NCI-H526 (cell line): Measurements from ENCODE around the gene CDC14B.
"Not testable (repeated sequence)": the region's sequence is repeated elsewhere in the genome, so short reads cannot be mapped to it uniquely, and the experiment has no call there.

Source experiments
- DNase-seq, 2 experiments: peaks; one replicate each; lab custom pipeline; 2025; lab: John Stamatoyannopoulos, UW

CDC14B gene

GRCh38 chr9:96587338-96588315 is 32.0 kb downstream of the CDC14B start:
- DNase-seq: no peak

GRCh38 chr9:96585426-96585825 is 34.2 kb downstream of the CDC14B start:
- no peak for DNase-seq

- DNase-seq: not testable (repeated sequence)
These were observed 37.4 kb downstream of the CDC14B start for GRCh38 chr9:96582199-96582598.

GRCh38 chr9:96581786-96582185 is 37.9 kb downstream of the CDC14B start:
- DNase-seq: no peak

- no peak for DNase-seq
These were observed 38.3 kb downstream of the CDC14B start for GRCh38 chr9:96581301-96581700.

- DNase-seq: no peak
These were observed 44.7 kb downstream of the CDC14B start for GRCh38 chr9:96574931-96575351.

GRCh38 chr9:96574455-96574854 is 45.2 kb downstream of the CDC14B start:
- no peak for DNase-seq

- no peak for DNase-seq
These were observed 52.4 kb downstream of the CDC14B start for GRCh38 chr9:96567203-96567700.

GRCh38 chr9:96566498-96567202 is 53.0 kb downstream of the CDC14B start:
- DNase-seq: peak in 1 of 2 experiments; percentile 64

- DNase-seq: no peak
These were observed 53.8 kb downstream of the CDC14B start for GRCh38 chr9:96565671-96566497.

GRCh38 chr9:96564217-96564616 is 55.4 kb downstream of the CDC14B start:
- DNase-seq: no peak

GRCh38 chr9:96559339-96559943 is 60.2 kb downstream of the CDC14B start:
- DNase-seq: no peak

- DNase-seq: no peak
These were observed 61.7 kb downstream of the CDC14B start for GRCh38 chr9:96557921-96558320.

- DNase-seq: no peak
These were observed 62.8 kb downstream of the CDC14B start for GRCh38 chr9:96556701-96557461.

GRCh38 chr9:96555567-96556386 is 63.9 kb downstream of the CDC14B start:
- no peak for DNase-seq

- DNase-seq: no peak
These were observed 64.7 kb downstream of the CDC14B start for GRCh38 chr9:96554801-96555566.

- DNase-seq: no peak
These were observed 65.3 kb downstream of the CDC14B start for GRCh38 chr9:96554326-96554725.

- no peak for DNase-seq
These were observed 66.6 kb downstream of the CDC14B start for GRCh38 chr9:96553070-96553469.

- no peak for DNase-seq
These were observed 68.2 kb downstream of the CDC14B start for GRCh38 chr9:96551403-96551802.
